Fibroblast of the aortic adventitia (primary cell): ENCODE results near the gene SOCS1. TPM values are rescaled to one million over a fixed set of nuclear protein-coding genes. Genes with fewer than 3 reads are reported as not detected.

Source experiments
- DNase-seq: peaks from one replicate; pipeline ENCODE4 v3.0.0-alpha.2; 2010; ENCODE audit warnings: low read depth
- H3K4me3 ChIP-seq: 2 replicates; pipeline ENCODE4 v1.5.1; 2011; ENCODE audit warnings: low read depth, mild to moderate bottlenecking, control low read depth, low read length, moderate library complexity
- total RNA-seq: library from RNA; depleted of rRNA; stranded (reverse); fragments of >200 nt; gene quantifications from 2 replicates; pipeline ENCODE4 v1.2.3, GENCODE V29; 2012; ENCODE audit warnings: low replicate concordance
- TF ChIP-seq, protein P1 (sequence below): IDR thresholded peaks from 2 replicates; pipeline ENCODE4 v1.5.1; 2011; ENCODE audit warnings: mild to moderate bottlenecking, low read length, control low read depth, inconsistent platforms; ENCODE audit not compliant: insufficient read depth

SOCS1 gene
- total RNA-seq, 1 donor, result 5.6 TPM

DNA sequence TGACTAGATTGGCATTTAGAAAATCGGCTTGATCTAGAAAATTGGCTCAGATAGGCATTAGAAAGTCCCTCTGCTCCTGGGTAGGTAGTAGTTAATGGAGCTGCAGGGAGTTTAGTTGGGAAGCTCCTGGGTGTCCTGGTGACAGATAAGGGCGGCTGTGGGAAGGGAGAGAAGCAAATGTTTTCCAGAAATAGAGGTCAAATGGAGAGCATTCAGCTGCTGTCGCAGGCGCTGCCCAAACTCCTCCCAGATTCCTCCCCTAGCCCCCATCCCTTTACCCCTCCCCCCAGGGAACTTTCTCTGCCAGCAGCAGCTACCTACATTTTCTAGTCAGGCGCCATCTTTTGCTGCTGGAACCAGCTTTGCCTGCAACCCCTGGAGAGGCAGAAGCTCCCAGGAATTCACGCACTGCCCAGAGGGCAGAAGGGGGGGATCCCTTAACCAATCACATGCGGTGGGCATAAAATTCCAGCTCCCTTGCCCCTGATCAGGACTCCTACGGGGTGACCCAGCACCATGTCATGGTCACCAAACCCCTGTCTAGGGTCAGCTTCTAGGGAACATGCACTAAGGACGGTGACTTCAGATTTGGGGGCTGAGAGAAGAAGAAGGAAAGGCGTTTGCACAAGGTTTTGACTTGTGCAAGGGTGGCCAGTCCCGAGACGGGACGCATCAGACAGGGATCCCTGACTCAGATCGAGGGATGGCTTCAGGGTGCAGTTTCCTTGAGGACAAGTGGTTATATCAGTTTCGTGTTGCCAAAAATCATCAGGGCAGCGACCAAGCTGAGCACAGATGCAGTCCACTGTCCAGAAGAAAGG lies 43.8 kb downstream of the SOCS1 start:
- DNase-seq, result no peak
- H3K4me3 ChIP-seq, result no peak overlapping the region
- TF ChIP-seq, protein P1, sequence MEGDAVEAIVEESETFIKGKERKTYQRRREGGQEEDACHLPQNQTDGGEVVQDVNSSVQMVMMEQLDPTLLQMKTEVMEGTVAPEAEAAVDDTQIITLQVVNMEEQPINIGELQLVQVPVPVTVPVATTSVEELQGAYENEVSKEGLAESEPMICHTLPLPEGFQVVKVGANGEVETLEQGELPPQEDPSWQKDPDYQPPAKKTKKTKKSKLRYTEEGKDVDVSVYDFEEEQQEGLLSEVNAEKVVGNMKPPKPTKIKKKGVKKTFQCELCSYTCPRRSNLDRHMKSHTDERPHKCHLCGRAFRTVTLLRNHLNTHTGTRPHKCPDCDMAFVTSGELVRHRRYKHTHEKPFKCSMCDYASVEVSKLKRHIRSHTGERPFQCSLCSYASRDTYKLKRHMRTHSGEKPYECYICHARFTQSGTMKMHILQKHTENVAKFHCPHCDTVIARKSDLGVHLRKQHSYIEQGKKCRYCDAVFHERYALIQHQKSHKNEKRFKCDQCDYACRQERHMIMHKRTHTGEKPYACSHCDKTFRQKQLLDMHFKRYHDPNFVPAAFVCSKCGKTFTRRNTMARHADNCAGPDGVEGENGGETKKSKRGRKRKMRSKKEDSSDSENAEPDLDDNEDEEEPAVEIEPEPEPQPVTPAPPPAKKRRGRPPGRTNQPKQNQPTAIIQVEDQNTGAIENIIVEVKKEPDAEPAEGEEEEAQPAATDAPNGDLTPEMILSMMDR, result no peak

DNA sequence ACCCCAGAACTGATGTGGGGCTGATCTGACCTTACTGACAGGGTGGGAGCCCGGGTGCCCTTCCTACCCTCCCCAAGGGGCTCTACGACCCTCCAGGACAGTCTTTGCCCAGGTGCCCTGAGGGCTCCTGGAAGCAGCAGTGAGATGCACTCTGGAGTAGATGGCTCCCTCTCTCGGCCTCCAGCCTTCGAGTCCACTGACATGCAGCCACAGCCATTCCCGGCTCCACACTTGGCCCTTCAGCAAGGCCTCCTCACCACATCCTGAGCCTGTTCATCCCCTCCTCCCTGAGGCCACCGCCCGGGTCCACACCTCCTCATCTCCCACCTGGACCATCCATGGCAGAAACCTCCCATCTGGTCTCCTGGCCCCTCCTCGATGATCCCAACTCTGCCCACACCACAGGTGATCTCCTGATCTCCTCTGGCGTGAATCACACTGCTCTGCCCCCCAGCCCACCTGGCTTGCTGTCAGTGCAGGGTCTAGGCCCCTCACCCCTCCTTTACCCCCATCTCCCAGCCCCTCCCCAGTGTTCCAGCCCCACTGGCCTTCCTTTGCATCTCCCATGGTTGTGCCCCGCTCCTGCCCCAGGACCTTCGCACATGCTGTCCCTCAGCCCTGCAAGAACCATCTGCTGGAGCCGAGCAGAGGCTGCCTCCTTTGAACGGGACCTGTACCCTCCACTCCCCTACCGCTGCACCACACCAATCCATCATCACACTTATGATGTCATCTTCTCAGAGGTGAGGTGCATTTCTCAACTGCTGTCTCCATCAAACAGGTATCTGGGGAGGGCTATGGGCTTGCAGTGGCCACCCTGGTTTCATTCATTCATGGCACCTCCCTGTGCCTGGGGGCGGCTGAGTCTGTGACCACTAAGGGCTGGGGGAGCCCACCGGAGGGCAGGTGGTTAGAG lies 44.7 kb downstream of the SOCS1 start:
- TF ChIP-seq, protein P1, result no peak
- no peak for DNase-seq
- H3K4me3 ChIP-seq, result no peak overlapping the region

DNA sequence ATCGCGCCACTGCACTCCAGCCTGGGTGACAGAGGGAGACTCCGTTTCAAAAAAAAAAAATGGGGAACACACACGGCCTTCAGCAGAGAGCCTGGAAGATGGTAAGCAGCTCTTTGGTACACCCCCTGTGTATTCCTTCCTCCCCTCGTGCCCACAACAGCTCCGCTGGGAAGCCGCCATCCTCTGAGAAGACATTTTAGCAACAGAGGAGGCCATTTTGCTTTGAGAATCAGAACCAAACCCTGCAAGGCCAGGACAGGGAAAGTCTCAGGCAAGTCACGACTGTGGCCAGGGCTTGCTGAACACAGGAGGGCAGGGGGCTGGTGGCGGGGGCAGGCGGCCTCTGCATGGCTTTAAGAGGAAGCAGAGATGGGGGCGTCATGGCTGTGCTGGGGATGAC lies 45.7 kb downstream of the SOCS1 start:
- TF ChIP-seq, protein P1, result no peak
- no peak for DNase-seq
- H3K4me3 ChIP-seq, result no peak overlapping the region

DNA sequence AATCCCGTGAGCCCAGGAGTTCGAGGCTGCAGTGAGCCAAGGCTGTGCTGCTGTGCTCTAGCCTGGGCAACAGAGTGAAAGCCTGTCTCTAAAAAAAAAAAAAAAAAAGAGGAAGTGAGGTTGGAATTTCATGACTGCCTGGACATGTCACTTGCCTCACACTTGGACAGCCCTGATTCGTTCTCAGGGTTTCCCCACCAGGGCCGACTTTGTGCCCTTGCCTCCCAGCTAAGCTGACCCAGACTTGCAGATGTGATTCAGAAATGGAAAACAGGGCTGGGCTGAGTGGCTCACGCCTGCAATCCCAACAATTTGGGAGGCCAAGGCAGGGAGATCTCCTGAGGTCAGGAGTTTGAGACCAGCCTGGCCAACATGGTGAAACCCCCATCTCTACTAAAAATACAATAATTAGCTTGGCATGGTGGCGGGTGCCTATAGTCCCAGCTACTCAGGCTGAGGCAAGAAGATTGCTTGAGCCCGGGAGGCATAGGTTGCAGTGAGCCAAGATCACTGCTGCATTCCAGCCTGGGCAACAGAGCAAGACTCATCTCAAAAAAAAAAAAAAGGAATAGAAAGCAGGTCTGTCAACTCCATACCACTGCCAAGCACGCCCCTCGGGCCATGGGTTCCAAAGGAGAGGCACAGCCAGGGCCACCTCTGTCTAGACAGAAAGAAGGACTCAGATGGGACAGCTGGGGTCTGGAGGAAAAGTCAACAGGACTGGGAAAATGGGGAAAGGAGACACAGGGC lies 46.9 kb downstream of the SOCS1 start:
- TF ChIP-seq, protein P1, result no peak
- DNase-seq, result no peak
- no peak overlapping the region for H3K4me3 ChIP-seq

DNA sequence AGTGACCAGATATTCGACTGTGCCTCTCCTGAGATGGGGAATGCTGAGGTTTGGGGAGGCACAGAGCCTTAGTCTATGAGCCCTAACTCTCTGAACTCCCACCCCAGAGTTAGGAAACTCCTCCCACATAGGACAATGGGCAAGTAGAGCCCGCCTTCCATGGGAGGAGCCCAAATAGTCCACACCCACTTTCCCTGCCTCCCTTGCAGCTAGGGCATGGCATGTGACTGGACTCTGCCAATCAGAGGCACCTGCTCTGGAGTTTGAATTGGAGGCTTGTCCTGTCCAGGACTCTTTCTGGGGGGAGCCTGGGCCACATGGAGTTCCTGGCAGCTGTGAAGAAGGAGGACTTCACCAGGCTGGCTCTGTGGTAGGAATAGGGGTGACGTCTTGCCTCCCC lies 48.4 kb downstream of the SOCS1 start:
- no peak for DNase-seq
- TF ChIP-seq, protein P1, result no peak
- H3K4me3 ChIP-seq, result no peak overlapping the region

DNA sequence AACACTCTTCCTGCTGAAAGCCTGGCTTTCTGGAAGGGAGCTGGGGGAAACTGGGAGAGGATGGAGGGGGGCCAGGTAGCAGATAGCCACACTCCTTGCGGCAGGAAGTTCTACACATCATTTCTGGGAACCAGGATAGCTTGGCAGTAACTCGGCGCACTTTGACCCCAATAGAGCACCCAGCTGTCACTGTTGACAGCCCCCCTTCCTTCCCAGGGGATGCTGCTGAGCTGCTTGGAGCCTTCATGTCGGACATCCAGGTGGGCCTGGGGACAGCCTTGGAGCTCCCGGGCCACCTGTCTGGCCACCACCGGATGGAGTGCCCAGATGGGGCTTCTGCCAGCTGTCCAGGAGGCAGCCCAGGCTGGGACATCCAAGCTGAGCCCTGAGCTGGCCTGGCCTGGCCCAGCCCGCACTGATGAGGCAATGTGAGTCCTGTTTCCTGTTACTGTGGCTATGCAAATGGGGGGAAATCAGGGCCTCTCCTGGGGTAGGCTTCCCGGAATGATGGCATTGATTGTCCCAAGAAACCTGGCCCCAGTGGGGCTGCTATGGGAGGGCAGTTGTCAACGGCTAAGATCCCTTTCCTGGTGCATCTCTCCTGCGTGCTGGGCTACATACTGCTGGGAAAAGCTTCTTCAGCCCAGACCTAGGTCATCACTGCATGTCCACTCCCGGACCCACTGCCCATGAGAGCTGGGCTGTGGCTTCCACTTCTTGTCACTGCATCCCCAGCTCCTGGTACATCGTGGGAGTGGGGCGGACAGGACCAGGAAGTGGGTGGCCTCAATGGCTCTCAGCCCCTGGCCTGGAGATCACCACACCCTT lies 50.0 kb downstream of the SOCS1 start:
- no peak for DNase-seq
- H3K4me3 ChIP-seq, result no peak overlapping the region
- TF ChIP-seq, protein P1, result no peak
